HG03460 (cell line): ENCODE results near the gene CDC14B.
"Not testable (repeated sequence)": the region's sequence is repeated elsewhere in the genome, so short reads cannot be mapped to it uniquely, and the experiment has no call there.

ENCODE experiments used
- ATAC-seq: cut with Tn5 transposase; IDR thresholded peaks from one replicate; pipeline ENCODE4 v1.9.1; 2021; ENCODE audit not compliant: unreplicated experiment

Gene CDC14B

DNA sequence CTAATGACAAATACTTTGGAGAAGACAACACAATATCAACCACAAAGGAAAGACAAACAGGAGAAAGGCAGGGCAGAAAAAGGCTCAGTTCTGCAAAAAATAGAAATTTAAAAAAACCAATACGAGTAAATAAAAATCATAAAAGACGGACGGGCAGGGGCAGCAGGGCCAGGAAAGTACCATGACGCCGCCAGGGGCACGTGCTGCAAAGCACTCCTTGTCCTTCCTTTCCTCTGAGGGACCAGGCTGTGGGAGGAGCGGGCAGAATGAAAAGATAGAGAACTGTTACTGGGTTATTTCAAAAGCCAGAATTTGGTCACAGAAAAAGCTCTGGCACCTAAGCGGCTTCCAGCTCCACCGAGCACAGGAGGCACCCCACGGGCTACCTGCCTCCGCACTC lies 115.7 kb downstream of the CDC14B start:
- no peak for ATAC-seq

DNA sequence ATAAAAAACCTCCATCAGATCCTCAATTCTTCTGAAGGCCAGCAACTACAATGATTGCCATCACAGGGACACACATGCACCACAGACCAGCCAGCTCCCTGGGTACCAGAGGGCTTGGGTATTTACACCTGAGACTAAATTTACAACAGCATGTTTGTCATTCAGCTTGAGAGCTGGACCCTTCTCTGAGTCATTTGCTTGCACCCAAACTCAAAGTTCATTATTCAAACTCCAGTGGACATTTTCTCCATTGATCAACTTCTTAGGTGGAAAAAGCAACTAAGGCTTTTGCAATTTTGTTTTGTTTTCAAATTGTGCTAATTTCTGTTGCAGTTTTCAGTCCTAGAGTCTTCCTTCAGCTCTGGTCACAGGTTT lies 116.3 kb downstream of the CDC14B start:
- not testable (repeated sequence) for ATAC-seq

DNA sequence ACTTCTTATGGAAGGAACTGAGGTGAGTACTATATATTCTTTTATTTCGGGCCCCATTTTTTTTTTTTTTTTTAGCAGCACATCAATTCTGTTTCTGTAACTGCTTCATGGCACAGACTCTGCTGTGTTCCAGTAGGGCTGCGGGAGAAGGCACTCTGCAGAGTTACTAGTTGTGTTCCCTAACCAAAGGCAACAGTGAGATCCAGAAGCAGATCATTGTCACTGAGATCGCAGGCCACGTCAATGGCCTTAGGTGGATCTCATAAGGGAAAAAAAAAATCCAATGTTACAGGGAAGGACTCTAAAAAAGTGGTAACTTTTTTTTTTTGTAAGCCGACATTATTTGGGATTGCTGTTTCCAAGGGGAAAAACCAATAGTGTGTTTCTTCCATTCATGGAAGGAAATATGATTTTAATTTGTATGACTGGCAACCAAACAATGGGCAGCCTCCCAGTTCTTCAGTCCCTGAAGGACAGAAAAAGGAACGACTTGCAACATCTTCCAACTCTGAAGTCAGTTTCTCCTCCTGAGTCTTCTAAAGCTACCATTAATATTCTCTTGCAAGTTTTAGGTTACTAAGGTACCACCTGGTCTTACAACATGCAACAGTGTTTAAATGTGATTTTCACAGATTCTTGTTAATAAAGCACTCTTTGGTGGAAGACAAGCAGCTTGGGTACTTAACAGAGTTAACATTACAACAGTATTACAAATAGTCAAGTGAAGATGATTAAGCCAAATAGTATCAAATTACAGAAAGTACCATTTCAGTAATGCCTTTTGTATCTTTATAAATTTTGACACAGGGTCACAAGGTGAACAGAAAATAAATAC lies 116.9 kb downstream of the CDC14B start:
- ATAC-seq: no peak

DNA sequence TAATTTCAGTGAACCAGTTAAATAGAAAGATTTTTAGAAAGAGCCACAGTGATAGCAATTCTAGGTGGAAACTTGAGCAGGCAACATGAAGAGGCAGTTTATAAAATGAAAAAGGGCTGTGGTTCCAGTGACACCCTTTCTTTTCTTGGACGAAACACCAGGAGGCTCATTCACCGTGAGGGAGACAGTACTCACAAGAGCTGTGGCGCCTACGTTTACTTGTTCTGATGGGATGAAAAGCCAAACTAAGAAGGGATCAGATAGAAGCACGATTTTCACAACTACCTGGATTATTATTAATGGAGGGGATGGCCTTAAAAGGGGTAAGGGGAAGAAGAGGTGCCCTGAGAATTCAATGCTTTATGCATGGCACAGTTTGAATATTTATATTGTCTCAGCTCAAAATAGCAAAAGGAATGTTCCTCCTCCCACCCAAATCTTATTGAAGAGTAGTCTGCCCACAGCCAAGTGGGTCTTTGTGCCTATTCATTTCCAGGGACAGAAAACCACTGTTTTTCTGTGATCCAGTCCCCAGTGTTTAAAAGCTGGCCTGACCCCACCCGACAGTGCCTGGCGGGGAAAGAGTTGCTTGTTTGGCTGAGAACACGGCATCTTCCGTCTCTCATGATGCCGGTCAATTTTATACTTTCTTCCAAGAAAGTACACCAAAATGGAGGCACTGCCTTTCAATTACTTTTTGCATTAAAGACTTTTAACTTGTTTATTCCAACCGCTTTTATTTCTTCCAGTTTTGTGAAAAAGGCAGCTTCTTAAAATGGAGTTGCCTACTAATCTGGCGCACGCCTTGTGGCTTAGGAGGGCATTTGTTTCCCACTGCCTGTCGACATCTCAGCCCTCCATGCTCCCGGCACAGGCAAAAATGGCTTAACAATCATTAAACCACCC lies 117.8 kb downstream of the CDC14B start:
- ATAC-seq: no peak

DNA sequence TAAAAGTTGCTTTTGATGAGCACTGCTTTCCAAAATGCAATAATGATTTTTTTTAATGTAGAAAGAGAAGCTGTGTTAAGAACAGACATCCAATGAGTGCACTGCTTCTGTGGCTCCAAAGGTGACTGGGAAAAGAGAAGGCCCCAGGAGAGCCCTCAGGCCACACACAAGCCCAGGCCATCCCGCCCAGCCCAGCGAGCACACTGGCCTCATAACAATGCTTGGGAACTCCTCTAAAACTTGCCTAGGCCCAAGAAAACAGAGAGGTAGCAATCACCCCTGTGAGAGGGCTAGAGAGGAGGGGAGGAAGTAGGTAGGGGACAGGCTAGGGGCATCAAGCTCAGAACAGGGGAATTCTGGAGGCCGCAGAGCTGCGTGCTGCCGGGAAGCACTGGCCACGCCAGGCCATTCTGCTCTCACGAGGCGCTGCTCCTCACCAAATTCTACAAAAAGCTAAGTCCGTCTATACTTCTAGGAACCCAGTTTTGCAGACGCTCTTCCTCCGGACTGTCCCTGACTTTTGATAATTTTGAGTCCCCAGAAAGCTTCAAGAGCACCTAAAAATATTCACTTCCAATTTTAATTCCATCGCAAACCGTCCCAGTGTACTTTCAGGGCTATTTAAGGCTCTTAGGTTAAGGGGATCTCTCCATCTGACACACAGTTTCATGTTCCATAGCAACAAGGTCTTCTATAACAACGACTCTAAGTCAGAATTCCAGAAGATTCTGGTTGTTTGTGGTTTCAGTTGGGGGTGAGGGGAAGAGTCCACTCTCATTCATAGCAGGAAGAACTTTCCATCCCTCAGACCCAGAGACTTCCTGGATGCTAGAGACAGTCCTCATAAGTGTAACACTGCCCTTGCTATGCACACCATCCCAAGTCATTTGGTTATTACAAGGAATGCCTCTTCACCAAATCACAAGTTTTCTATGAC lies 118.7 kb downstream of the CDC14B start:
- no peak for ATAC-seq

DNA sequence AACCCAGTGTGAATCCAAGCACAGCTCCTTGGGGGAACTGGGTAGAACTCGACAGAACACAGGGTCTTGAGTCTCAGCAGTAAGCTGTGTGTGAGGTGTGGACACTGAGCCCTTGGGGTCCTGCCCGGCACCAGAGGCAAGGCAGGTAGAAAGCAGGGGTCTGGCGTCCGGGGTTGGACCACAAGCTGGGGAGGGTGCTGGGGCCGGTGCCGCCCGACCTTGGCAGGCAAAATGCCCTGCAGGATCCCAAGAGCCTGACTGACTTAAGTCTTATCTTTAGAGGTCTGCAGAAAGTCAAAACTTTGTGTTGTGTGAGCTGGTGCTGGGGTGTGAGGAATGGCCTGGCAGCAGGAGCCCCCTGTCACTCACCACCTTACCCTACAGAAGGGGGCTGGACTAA lies 120.4 kb downstream of the CDC14B start:
- no peak for ATAC-seq

DNA sequence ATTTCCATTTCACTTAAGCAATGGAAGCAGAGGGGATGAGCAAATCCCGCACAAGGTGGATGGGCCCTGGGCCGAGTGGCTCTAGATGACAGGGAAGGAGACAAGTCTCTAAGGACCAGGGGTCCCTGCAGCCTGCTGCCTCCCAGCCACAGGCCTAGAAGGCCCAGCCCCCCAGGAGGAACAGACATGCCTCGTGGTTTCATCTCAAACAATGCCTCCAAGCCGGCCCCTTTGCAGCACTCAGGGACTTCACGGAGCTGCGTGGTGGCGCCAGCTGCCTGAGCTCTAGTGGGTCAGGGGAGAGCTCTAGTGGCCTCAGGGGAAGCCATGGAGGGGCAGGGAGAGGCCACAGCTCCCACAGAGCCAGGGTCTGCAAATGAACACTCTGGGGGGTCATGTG lies 120.8 kb downstream of the CDC14B start:
- no peak for ATAC-seq

DNA sequence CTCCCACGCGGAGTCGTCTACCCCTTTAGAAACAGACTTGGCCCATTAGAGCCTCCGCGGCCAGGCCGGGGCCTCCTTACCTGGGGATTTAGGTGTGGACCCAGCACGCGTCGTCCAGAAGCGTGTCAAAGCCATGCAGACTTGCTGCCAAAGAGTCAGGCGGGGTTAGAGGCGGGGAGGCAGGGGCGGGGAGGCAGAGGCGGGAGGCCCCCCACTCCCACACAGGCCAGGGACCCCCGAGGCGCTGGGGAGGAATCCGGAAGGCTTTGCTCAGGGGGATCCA lies 122.6 kb downstream of the CDC14B start:
- no peak for ATAC-seq

DNA sequence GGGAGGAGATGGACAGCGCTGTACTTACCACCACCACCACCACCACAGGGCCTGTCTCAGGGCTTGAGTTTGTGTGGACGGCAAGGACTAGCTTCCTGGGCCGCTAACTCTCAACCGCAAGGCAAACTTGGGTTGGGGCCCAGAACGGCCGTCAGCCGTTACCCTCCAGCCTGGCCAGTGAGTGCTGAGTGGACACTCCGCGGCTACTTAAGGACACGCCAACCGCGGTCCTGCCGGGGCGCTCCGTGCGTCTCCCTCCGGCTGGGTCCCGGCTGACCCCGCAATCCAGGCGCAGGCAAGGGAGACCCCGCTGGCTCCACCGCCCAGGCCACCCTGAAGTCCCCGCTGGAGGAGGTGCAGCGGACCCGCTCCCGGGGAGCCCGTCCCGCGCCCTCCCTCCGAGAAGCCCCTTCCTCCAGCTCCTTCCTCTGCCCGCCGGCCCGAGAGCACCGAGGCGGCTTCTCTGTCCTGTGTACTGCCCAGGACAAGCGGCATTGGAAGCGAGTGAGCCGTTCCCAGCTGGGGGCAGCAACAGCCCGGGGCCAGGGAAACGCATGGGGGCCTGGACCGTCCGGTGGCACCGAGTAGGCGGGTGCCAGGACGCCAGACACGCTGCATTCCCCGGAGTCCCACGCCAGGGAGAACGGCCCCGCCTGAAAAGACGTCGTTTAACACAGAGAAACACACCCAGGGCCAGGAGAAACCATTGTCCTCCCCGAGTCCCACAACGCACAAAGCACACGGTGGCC lies 123.1 kb downstream of the CDC14B start:
- ATAC-seq: no peak

DNA sequence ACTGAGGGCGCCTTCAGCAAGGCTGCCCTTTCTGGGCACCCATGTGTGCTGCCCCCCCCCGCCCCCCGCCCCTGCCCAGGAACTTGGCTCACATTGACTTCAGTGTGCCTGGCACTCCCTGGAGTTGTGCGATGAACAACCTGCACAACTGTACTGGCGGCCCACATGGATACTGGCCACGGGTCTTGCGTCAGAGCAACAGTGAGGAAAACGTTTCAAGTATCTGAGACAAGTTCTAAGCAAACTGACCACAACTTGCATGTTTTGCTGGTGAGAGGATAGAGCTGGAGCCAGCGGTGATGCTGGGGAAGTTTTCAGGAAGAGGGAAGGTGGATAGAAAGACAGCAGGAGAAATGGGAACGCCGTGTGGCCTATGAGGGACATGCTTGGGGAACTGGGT lies 124.3 kb downstream of the CDC14B start:
- ATAC-seq: no peak

DNA sequence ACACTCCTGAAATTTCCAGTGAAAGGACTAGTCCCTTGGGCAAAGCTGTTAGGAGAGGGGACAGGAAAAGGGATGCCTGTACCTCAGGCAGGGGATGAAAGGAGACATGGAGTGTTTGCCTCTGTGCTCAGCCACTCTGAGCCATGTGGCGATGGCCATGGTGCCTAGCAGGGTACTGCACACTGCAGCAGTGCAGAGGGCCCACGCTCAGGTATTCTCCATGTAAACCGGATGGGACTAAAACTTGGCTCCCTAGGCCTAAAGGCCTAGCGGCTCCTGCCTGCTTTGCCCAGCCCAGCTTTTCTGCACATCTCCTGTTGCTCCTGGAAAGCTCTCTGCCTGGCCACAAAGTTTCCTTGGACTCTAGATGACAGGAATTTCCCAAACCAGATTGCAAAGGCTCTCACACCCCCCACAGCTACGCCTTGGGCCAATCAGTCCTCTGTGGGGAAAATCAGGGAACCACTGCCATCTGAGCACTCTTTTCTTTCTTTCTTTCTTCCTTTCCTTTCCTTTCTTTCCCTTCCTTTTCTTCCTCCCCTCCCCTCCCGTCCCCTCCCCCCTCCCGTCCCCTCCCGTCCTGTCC lies 125.3 kb downstream of the CDC14B start:
- ATAC-seq: no peak

DNA sequence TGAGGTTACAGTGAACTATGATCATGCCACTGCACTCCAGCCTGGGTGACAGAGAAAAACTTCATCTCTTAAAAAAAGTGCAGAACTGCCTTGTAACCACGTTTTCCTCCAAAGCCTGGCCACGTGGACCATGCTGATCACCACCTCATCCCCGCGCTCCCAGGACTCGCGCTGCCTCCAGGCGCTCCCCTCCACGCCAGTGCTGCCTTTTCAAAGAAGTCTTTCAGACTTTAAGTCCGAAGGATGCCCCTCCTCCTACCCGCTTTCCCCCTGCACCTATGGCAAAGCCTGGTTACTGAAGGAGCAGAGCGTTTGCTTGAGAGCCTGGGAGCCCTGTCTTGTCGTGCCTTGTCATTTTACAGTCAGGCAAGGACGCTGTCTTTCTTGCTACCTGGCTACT lies 125.9 kb downstream of the CDC14B start:
- no peak for ATAC-seq

DNA sequence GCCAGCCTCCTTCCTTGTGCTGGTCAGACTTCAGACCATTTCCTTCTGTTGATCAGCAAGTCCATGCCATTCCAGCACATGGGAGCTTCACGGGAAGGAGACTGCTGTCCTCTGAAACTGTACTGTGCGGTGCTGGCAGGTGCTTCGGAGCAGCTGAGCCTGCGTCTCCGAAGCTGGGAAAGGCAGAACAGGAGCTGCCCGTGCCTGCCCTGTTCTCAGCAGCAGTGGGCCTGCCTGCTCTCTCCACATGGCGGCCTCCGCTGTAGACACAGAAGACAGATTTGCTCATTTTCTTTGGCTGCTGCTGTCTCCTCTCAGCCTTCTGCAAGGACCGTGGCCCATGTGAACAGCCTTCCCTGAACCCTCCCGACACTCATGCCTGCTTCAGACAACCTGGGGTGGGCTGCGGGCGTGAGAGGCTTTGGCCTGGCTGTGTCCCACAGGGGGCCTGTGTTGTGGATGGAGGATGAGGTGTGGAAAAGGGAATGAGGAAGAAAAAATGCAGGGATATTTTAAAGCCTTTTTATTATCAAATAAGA lies 126.6 kb downstream of the CDC14B start:
- no peak for ATAC-seq

DNA sequence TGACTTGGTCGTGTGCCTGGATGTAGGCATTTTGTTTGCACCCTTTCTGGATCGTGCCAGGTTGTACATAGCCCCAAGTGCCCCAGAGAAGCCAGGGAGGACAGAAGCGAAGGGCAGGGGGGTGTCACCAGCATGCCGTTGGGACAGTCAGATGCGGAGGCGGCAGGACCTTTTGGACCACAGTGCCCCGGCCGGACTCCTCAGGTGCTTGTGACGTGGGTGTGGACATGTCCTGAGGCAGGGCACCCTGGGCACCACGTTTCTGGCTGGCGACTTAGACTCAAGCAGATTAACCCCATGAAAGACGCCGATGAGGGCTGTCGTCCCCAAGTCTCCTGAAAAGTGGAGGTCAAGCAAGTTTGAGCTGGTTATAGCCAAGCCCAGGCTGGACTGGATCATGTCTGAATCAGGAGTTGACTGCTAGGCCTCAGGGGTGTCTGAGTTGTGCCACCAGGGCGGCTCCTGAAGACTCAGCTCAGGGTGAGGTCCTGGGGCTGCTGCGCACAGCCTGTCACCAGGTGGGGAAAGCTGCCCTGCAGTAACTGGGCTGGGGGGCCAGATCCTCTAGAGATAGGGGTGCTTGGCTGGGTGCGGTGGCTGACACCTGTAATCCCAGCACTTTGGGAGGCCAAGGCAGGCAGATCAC lies 127.6 kb downstream of the CDC14B start:
- ATAC-seq: no peak

DNA sequence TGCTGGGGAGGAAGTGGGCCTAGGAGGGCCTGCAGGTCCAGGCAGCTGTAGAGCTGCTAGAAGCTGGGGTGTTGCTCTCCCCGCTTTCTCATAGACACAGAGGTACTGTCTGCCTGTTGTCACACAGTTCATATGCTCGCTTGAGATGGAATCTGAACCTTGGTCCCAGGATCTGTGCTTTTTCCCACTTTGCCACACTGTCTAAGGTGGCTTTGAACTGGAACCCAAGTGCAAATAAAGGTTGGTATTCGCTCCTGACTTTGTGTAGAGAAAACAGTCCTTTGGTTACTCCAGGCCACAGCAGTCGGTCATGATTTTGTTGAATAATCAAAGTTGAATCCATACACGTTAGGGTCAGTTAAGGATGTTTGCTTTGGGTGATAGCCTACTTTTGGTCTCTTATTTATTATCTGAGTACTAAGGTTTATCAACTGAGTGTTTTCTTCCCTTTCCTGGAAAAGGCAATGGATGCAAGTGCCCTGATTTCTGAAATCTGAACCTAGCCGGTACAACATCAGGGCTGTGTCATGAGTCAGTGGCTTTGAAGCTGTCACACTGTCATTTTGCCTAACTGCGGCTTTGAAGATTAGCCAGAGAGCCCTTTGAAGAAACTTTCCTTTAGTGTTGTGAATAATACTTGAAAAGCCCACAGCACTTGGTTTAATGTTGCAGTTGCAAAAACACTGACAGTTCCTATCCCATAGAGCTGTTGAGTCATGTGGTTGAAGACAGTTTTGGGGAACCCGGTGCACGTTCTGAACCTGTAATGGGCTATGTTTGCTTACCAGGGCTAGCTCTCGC lies 128.4 kb downstream of the CDC14B start:
- no peak for ATAC-seq

DNA sequence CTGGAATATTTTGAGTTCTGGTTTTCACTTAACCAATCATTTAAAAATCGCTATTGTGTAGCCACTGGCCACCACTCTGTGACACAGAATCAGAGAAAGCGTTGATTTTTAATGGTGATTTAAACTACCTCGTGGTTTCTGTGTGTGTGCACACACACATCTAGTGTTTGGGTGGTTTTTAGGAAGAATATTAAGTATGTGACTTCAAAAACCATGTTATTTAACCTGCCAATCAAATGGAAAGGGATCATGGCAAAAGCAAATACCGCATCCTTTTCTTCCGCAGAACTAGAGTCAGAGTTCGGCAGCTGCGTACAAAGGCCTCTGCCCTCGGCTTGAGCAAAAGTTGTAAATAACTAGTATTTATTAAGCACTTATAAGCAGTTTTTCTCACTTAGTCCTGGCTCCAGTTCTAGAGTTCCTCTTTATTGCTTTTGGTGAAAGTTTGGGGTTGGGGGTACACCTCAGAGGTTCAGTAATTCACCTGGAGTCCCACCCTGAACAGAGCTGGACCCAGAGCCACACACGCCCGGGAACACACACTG lies 129.0 kb downstream of the CDC14B start:
- ATAC-seq: no peak

DNA sequence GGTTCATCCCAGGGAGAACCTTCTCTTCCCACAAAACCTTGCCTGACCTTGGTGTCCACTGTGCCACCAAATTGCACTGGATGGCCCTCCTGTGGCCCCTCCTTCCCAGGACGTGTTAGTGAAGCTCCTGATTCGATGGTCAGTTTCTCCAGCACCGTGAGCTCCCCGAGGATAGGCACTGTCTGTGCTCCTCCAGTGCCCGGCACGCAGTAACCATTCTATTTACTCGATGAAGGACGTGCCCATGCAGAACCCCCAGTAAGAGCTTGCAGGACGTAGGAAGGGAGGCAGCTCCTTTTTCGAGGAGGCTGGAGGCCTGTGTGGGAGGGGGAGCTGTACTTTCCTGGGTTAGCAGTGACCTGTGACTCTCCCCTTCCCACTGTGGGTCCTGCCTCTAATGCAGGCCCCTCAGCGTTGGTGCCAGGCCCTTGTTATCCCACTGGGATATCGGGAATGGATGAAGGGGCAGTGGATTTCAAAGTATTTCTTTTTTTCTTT lies 130.1 kb downstream of the CDC14B start:
- ATAC-seq: no peak

DNA sequence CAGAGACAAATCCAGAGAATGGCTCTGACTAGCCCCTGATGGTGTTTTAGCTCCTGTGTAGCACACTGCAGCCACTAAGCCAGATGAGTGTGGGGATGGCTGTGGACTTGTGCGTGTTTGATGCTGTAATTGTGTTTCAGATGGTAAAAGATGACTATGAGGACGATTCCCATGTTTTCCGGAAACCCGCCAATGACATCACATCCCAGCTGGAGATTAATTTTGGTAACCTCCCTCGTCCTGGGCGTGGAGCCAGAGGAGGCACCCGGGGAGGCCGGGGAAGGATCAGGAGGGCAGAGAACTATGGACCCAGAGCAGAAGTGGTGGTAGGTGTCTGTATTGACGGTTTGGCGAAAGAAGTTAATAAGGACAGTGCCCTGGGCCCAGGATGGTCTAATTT lies 131.7 kb downstream of the CDC14B start:
- no peak for ATAC-seq
